DMS114 treated with DMSO at 0.1 percent for 48 hours (cell line): ENCODE results near the gene PLD2.
A peak's percentile ranks its signal among the peaks of the same experiment; 100 is the strongest.

Source experiments
- DNase-seq: peaks from one replicate; lab custom pipeline; 2025; ENCODE audit not compliant: unreplicated experiment; lab: John Stamatoyannopoulos, UW

Gene PLD2

DNA sequence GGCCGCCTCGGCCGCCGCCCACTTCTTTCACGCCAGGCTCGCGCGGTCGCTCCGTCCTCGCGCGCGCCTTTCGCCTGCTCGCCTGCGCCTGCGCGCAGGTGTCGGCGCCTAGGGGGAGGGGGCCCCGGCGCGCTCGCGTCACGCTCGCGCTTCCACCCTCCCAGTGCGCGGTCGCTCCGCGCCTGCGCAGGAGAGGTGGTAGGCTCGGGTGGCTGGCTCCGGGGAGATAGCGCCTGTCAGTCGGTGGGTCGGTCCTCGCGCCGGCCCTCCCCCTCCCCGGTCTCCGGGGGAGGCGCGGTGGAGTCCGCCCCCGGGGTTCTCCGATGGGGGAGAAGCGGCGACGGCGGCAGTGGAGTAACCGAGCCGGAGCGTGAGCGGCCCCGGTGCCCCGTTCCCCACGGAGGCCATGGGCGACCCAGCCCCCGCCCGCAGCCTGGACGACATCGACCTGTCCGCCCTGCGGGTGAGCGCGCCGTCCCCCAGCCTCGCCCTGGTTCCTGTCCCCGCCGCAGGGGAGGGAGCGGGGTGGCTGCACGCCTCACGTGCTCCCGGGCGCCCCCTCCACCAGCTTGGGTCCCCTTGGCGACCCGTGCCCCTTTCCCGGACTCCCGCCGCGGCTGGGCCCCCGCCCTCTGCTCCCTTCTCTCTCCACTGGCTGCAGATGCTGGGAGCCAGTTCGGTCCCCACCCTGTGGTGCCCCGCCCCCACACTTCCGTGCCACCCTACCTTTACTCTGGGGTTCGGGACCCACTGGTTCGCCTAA lies 26.4 kb downstream of the PLD2 start, which contains the start of gene MINK1:
Gene MINK1, plus strand, starts transcription at position 163 of the 763 bp plus-strand sequence. Its CDS starts 244 bp downstream, at position 407.
- peak; percentile 72 for DNase-seq

DNA sequence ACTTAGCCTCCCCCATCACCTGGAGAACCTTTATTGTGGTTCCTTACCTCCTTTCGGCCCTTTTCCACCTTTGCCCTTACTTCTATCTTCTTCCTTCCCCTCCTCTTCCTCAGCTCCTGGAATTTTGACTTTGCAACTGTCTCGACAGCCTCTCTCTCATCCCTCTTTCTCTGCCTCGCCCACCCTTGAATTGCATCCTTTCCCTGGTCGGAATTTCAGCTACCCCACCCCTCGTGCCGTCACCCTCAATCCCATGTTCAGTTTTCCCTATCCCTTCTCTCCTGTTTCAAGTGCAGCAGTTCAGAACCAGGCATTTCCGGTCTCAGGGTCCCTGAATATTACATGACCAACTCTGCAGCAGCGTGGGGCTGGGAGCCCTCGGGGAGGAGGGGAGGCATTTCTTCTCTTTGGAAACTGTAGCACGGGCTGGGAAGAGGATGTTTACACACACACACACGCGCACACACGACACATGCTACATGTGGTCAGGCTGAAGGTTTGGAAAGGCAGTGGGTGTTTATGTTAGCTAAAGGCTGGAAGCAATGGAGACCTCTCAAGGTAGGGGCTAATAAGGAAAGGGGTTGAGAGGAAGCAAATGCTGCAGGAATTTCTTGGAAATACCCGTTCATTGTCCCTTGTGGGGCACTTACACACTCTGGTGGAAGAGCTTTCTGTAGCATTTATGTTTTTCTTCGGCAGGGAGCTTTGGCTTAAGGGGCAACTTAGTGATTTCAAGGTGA lies 27.2 kb downstream of the PLD2 start:
- DNase-seq: no peak

DNA sequence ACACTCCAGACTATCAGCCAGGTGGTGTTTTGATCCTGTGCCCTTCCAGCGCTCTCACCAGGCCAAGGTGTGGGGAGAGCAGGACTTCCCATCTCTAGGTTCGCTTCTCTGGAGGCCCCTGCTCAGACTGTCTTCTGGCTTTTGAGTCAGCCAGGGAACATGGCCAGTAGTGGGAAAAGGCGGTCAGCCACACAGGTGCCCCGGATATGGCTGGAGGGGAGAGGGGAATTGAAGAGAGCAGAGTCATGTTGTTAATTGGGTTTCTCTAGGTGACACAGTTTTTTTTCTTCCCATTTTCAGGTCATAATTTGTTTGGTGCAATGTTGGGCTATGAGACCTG lies 27.7 kb downstream of the PLD2 start:
- DNase-seq: no peak

DNA sequence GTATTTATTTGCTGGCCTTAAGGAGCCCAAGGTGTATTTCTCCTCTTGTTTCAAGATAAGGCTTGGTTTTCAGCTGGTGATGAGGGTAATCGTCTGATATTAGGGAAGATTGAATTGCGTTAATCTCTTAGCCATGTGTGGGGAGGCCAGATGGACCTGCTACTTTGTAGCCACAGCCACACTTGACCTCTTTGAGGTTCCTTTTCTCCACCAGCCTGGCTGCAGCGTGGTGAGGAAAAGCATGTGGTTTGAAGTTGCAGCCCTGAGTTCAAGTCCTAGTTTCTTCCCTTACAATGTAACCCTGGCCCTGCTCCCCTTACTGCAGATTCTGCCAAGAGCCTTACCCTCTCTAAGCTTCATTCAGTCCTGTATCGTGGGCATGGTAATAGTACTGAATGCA lies 29.3 kb downstream of the PLD2 start:
- no peak for DNase-seq

DNA sequence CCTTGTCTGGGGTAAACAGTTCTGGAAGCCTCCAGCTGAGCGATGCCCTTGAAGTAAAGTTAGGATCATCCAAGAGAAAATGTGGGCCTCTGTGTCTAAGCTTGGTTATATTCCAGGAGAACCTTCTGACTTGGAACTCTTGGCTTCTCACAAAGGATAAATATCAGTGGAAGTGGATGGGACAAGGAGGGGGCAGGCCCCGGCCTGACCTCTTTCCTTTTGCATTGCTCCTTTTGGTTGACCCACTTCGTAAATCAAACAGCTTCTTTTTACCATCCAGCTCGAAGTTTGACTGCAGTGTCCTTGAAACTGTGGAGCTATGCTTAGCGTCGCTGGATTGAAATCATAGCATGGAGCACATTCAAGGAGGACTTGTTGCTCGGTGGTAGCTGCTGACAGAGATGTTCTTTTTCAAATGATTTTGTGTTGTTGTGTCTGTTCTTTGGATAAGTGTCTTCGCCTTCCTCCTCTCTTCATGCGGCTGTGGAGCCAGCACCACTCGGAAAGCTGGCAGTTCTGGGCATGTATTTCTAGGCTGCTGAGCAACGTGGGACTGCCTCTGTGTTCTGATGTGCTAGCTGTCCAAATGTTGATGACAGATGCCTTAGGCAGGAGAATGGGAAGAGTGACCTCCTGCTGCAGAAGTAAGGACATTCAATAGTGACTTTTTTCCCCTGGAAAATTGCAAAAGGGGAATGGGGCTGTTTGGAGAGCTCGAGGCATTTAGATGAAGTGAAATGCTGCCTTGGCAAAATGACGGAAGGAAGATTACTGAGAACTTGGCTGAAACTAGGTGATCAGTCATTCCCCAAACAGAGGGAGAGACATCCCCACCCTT lies 30.7 kb downstream of the PLD2 start:
- DNase-seq: no peak

DNA sequence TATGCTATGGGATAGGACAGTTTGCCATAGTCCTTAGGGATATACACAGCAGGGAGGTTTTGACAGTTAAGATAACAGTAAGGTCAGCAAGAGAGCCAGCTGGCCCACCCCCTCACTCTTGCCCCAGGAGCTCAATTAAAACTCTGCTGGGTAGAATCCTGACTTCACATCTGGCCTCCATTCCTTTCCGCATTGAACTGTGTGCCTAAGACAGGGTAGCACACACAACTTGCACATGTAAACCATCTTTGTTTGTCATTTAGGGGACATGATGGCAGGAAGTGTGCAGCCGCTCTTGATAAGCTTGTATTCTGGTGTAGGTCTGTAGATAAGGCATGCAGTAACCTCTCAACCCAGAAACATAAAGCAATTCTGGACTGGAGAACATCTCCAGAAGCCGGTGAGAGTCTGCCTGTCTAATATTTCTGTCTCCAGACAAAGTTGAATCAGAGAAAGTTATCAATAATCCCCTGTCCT lies 31.4 kb downstream of the PLD2 start:
- DNase-seq: no peak

DNA sequence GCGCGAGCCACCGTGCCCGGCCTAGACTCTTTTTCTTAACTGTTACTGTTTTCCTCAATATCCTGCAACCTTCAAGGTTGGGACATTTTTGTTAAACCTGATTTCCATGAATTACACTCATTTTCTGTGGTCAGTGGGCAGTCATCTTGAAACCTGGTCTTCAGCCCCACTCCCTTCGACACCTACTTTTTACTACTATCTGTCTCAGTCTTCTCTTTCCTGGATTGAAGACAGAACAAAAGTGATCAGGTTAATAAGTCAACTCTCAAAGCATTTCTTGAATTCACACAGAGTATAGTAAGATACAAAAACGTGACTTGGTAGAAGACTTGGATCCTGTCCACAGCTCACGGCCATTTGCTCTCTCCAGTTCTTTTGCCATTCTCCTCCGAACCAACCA lies 32.3 kb downstream of the PLD2 start:
- no peak for DNase-seq

DNA sequence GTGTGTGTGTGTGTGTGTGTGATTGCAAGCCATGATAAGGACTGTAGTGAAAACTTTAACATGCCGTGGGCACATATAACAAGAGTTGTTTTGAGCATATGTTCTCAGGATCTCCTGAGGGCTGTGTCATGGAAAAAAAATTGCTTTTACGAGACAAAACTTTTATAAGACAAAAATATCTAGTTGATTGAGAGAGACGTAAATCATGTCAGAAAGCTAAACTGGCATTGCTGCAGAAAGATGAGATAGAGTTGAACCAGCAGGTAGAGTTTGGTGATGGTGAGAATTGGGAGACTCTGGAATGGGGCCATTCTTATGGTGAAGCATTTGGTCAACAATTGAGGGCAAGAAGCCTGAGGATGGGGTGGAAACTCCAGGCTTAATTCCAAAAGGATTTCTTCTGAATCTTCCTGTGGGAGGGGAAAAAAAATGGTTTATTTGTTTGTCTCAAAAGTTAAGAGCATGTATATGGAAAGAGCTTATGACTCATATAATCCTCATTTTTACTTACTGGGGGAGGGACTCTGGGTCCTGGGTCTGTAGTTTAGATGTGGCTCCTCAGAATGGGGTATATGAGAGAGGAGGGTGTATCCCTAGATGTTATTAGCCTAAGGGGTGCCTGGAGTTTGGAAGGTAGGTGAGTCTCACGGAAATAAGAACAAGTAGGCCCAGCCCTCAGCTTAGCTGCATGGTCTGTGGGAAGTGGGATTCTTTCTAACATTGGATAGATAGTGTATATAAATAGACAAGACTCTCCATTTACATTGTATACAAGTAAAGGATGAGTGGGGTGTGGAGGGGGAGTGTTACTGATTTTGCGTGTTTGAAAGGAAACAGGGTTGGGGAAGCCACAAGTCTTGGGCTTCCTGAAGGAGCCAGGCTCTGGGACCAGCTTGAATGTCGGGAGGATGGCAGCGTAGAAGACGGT lies 33.3 kb downstream of the PLD2 start:
- no peak for DNase-seq

DNA sequence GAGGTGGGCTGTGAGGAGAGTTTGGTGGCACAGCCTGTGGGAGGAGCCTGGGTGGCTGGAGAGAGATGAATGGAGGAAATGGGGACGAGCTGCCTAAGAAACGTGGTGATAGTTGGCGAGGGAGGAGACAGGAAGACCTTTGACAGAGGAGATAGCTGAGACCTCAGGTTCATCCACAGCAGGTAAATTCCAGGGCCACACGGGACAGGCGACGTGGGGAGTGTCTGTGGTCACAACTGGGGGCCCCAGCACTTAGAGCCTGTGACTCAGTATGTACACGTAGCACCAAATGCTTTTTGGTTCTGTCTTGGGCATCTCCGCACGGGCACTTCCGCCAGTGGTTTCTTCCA lies 33.9 kb downstream of the PLD2 start:
- no peak for DNase-seq

DNA sequence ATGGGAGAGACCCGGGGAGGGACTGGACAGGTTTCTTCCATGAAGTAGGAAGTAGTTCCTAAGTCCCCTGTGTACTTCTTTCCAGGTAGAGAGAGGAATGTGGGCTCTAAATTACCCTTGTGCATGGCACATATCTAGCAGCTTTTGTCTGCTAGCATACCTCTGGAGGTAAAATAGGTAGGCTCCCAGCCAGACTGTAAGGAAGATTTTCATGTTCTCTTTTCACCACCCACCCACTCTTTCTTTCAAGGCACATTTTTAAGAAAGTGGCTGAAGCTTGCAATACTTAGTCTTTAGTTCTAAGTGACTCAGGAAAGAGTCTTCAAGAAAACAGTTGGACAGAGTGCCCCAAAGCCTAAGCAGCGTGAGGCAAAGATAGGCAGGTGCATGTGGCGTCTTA lies 35.4 kb downstream of the PLD2 start:
- DNase-seq: no peak

DNA sequence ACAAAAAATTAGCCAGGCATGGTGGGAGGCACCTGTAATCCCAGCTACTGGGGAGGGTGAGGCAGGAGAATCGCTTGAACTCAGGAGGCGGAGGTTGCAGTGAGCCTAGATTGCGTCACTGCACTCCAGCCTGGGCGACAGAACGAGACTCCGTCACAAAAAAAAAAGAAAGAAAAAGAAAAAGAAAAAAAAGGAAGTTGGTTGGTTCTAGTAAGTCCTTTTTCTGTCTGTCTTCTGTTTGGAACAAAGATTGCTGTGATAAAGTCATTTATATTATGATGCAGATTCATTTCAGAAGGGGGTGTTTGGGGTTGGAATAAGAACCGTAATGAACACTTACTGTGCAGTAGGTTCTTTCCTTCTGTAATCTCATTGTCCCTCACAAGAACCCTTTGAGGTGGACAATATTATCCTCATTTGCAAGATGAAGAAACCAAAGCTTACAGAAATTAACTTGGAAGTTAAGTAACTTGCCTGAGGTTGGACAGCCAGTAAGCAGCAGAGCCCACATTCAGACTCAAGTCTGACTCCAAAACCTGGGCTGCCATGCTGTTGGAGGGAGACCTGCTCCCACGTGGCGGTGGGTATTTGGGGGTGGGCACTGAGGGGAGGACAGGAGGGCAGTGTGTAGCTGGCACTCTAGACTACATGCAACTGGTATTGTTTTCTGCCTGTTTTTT lies 36.5 kb downstream of the PLD2 start:
- DNase-seq: no peak

DNA sequence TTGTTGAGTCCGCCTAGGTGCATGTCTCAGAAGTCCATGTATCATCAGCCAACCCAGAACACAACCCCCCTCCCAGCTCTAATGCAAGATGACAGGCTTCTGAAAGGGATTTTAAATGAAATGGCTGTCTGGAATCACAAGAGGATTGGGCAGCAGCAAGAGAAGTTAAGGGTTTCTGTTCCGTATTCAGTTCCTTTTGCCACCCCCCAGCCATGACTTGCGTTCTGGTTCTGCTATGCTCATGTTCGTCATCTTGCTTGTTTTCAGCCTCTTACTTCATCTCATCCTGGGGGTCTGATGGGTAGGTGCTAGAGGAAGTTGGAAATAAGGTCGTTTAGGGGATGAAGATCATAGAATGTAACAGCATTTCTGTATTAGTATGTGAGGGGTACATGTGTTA lies 38.2 kb downstream of the PLD2 start:
- no peak for DNase-seq

DNA sequence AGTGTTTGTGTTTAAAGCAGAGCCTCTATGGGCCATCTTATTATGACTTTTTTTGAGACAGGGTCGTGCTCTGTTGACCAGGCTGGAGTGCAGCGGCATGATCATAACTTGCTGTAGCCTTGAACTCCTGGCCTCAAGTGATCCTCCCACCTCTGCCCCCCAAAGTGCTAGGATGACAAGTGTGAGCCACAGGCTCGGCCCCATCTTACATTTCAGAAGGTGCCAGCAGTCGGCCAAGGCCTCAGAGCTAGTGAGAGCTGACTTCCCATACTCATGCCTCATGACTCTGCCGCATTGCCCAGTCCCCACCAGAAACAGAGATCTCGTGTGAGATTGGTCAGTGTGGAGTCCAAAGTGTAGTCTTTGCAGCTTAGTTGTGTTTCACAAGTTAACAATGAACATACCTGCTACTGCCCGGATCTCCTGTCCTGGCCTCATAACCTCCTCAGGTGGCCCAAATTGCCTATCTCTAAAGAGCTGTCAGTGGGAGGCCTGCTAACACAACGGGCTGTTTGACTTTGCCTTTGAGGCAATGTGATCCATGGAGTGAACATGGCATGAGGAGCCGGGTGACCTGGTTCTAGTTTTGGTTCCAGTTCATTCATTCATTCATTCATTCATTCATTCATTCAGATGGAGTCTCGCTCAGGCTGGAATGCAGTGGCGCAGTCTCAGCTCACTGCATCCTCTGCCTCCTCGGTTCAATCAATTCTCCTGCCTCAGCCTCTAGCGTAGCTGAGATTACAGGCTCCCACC lies 39.9 kb downstream of the PLD2 start:
- no peak for DNase-seq

DNA sequence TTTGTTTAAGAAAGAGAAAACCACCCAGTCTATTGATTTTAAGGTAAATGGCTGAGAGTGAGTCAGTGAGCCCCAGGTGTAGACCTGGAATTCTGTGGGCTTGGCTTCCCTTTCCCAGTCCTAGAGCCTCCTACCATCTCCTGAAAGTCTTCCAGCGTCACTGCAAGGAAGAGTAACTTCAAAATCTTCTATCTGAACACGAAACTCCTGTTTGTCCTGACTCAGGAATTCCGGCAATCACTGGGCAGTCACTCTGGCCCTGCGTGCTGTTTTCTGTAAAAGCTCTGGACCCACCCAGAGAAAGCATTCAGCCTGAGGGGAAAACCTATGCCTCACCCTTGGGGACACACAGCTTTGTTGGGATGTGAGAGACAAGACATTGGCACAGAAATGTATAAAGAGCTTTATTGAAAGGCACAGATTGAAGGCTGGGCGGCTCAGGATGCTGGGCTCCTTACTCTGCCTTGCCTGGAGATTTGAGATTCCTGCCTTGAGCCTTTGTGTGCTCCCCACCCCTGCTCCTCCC lies 42.1 kb downstream of the PLD2 start:
- DNase-seq: no peak

DNA sequence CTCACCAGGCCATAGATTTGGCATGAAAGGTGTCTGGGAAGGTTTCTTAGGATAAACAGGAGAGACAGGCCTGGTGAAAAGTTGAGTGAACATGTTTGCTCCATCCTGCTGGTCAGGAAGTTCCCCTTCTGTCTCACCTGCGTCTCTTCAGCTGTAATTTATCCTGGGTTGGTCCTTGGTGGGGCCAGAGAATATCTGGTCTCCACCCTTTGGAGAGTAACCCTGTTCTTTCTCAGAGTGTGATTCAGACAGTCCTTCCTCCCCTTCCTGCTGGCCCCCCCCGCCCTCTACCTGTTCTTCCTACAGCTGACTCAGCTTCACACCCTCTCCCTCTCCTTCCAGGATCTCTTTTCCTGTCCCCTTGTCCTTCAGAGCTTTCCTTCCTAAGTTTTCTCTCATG lies 43.3 kb downstream of the PLD2 start:
- no peak for DNase-seq

DNA sequence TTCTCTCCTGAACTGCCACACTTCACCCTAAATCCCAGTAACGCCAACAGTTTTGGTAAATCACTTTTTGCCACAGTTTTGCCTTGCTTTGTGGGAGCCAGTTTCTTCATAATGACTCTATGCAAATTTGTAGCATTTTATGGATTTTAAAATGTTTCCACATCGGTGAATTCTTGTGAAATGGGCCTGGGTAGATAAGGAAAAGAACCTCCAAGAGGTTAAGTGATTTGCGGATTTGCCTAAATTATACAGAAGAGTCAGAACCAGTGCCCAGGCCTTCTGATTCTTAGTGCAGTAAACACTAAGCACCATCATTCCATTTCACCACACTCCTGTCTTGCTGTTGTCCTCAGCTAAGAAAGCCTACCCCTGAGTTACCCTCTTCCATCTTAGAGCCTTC lies 44.1 kb downstream of the PLD2 start:
- DNase-seq: no peak

DNA sequence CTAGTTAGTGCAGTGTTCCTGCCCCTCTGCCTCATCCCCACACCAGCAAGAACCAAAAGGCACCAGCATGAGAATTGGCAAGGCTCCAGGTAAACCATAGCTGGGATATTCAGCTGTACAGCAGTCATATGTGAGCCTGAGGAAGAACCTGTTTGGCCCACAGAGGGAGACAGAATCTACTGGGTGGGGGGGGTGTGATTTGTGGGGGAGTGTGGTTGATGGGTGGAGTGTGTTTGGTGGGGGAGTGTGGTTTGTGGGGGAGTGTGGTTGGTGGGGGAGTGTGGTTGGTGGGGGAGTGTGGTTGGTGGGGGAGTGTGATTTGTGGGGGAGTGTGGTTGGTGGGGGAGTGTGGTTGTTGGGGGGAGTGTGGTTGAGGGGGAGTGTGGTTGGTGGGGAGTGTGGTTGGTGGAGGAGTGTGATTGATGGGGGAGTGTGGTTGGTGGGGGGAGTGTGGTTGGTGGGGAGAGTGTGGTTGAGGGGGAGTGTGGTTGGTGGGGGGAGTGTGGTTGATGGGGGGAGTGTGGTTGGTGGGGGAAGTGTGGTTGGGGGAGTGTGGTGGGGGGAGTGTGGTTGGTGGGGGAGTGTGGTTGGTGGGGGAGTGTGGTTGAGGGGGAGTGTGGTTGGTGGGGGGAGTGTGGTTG lies 45.7 kb downstream of the PLD2 start:
- DNase-seq: no peak

DNA sequence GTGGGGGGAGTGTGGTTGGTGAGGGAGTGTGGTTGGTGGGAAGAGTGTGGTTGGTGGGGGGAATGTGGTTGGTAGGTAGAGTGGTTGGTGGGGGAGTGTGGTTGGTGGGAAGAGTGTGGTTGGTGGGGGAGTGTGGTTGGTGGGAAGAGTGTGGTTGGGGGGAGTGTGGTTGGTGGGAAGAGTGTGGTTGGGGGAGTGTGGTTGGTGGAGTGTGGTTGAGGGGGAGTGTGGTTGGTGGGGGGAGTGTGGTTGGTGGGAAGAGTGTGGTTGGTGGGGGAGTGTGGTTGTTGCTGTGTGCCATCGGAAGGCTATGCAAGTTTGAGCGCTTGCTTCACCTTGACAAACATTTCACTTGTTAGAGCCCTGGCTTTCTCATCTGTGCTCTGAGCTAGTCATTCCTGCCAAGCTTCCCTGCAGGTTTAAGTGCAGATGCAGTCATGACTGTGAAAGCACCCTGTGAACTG lies 46.3 kb downstream of the PLD2 start:
- no peak for DNase-seq
